MM.1S (cell line): ENCODE data around the gene CFAP90.

Experiments used
- DNase-seq: peaks from one replicate; pipeline ENCODE4 v3.0.0-alpha.2; 2015
- H2AFZ ChIP-seq: fragments of 300-600 bp; sonication (generic); 2 replicates; pipeline ENCODE4 v1.6.0; 2016; ENCODE audit warnings: antibody characterized with exemption, low read length
- H3F3A ChIP-seq: fragments of 300-600 bp; sonication (generic); 2 replicates; pipeline ENCODE4 v1.6.1; 2016; ENCODE audit warnings: mild to moderate bottlenecking, antibody characterized with exemption, low read length, moderate library complexity, mixed read lengths; ENCODE audit not compliant: insufficient read depth
- H3K27ac ChIP-seq: fragments of 300-600 bp; sonication (generic); 2 replicates; pipeline ENCODE4 v1.5.1; 2016; ENCODE audit warnings: mild to moderate bottlenecking, low read length
- H3K27me3 ChIP-seq: fragments of 300-600 bp; sonication (generic); replicated peaks from 2 replicates; pipeline ENCODE4 v1.6.0; 2016; ENCODE audit warnings: low read length; ENCODE audit not compliant: insufficient read depth
- H3K36me3 ChIP-seq: fragments of 300-600 bp; sonication (generic); replicated peaks from 2 replicates; pipeline ENCODE4 v1.6.1; 2016; ENCODE audit warnings: mild to moderate bottlenecking, low read length, mixed read lengths; ENCODE audit not compliant: insufficient read depth
- H3K4me1 ChIP-seq: fragments of 300-600 bp; sonication (generic); 2 replicates; pipeline ENCODE4 v1.6.1; 2016; ENCODE audit warnings: low read length, mixed read lengths
- H3K4me2 ChIP-seq: fragments of 300-600 bp; sonication (generic); 2 replicates; pipeline ENCODE4 v1.6.0; 2016; ENCODE audit warnings: low read depth, low read length
- H3K4me3 ChIP-seq: fragments of 300-600 bp; sonication (generic); 2 replicates; pipeline ENCODE4 v1.5.1; 2016; ENCODE audit warnings: low read length, mixed read lengths
- H3K79me2 ChIP-seq: fragments of 300-600 bp; sonication (generic); 2 replicates; pipeline ENCODE4 v1.6.1; 2016; ENCODE audit warnings: mixed run types, low read length, mixed read lengths
- H3K9ac ChIP-seq: fragments of 300-600 bp; sonication (generic); 2 replicates; pipeline ENCODE4 v1.6.1; 2016; ENCODE audit warnings: low read length, mixed read lengths
- H3K9me2 ChIP-seq: fragments of 300-600 bp; sonication (generic); replicated peaks from 2 replicates; pipeline ENCODE4 v1.6.1; 2016; ENCODE audit warnings: mild to moderate bottlenecking, low read length, mixed read lengths; ENCODE audit not compliant: insufficient read depth
- H3K9me3 ChIP-seq: fragments of 300-600 bp; sonication (generic); replicated peaks from 2 replicates; pipeline ENCODE4 v1.6.1; 2016; ENCODE audit warnings: mild to moderate bottlenecking, low read length, mixed read lengths; ENCODE audit not compliant: insufficient read depth
- H4K20me1 ChIP-seq: fragments of 300-600 bp; sonication (generic); 2 replicates; pipeline ENCODE4 v1.6.1; 2016; ENCODE audit warnings: mild to moderate bottlenecking, low read length, moderate library complexity, mixed read lengths; ENCODE audit not compliant: insufficient read depth
- CTCF ChIP-seq: fragments of 300-600 bp; sonication (generic); IDR thresholded peaks from 2 replicates; pipeline ENCODE4 v1.5.1; 2016; ENCODE audit warnings: antibody characterized with exemption, low read length, mixed read lengths
- EZH2 ChIP-seq: fragments of 300-600 bp; sonication (generic); optimal IDR thresholded peaks from 2 replicates; pipeline ENCODE3; 2017; ENCODE audit warnings: low read depth, mild to moderate bottlenecking, antibody characterized with exemption, low read length, mixed read lengths
- EZH2phosphoT487 ChIP-seq: fragments of 300-600 bp; sonication (generic); IDR thresholded peaks from 2 replicates; pipeline ENCODE4 v1.6.1; 2018; ENCODE audit warnings: antibody characterized with exemption, low read length

Gene CFAP90

GRCh38 chr5:7869474-7870136 lies 18.7 kb upstream of the CFAP90 start:
- no peaks in the 10 kb centered on the region for H3K9me3 ChIP-seq
- peak overlapping the region; percentile 98 for H3K9ac ChIP-seq
- peak overlapping the region; percentile 92 for H3K27ac ChIP-seq
- no peaks in the 10 kb centered on the region for H3K9me2 ChIP-seq
- peak overlapping the region; percentile 88 for H3K4me2 ChIP-seq
- peaks cover 83% of the 10 kb centered on the region for H3K79me2 ChIP-seq
- peaks cover 48% of the 10 kb centered on the region for H3F3A ChIP-seq
- H2AFZ ChIP-seq = peak overlapping the region; percentile 40
- DNase-seq = peak; percentile 74
- peak overlapping the region; percentile 92 for H3K4me3 ChIP-seq
- no peak for TF ChIP-seq EZH2phosphoT487
- TF ChIP-seq CTCF = no peak
- no peak for TF ChIP-seq EZH2
- peaks cover 34% of the 10 kb centered on the region for H3K4me1 ChIP-seq
- H3K36me3 ChIP-seq = peaks cover 4% of the 10 kb centered on the region; the same call in 1 of the 2 replicates
- peaks cover 8% of the 10 kb centered on the region for H4K20me1 ChIP-seq
- no peaks in the 10 kb centered on the region for H3K27me3 ChIP-seq

- H3K9me3 ChIP-seq = no peaks in the 10 kb centered on the region
- H3K9ac ChIP-seq = peak within 1 kb of the TSS; percentile 98
- peaks cover 4% of the 10 kb centered on the region for H4K20me1 ChIP-seq
- peak; percentile 94 for DNase-seq
- peaks cover 2% of the 10 kb centered on the region; the same call in 1 of the 2 replicates for H3K36me3 ChIP-seq
- H3K27ac ChIP-seq = peak within 1 kb of the TSS; percentile 92
- no peaks in the 10 kb centered on the region for H3K9me2 ChIP-seq
- peaks cover 28% of the 10 kb centered on the region for H3K4me1 ChIP-seq
- H3K79me2 ChIP-seq = peaks cover 78% of the 10 kb centered on the region
- peaks cover 47% of the 10 kb centered on the region for H3F3A ChIP-seq
- peak within 1 kb of the TSS; percentile 88 for H3K4me2 ChIP-seq
- H3K4me3 ChIP-seq = peak within 1 kb of the TSS; percentile 92
- no peak for TF ChIP-seq EZH2phosphoT487
- TF ChIP-seq CTCF = no peak
- TF ChIP-seq EZH2 = no peak
- H2AFZ ChIP-seq = peak within 1 kb of the TSS; percentile 76
- H3K27me3 ChIP-seq = no peaks in the 10 kb centered on the region
Observed at GRCh38 chr5:7868773-7869473, 18.0 kb upstream of the CFAP90 start, which contains the start of the genes FASTKD3 and MTRR. TSS of gene FASTKD3 (minus strand) at chr5:7869031. CDS start at chr5:7868083, 948 bp downstream. TSS of gene MTRR (plus strand) at chr5:7869148. CDS start at chr5:7870795, 1,647 bp downstream.

- Histone ChIP-seq H3F3A (peaks cover 42% of the 10 kb centered on the region), H3K27me3 (no peaks in the 10 kb centered on the region), H3K79me2 (peaks cover 74% of the 10 kb centered on the region), H3K27ac (peak overlapping the region; percentile 92; the same call in 1 of the 2 replicates), H3K9ac (peak overlapping the region; percentile 98), H3K4me3 (peak overlapping the region; percentile 92), H3K9me3 (no peaks in the 10 kb centered on the region), H3K4me2 (peak overlapping the region; percentile 78), H3K9me2 (no peaks in the 10 kb centered on the region), H3K36me3 (no peaks in the 10 kb centered on the region; the same call in 1 of the 2 replicates), H4K20me1 (no peaks in the 10 kb centered on the region), H2AFZ (peak overlapping the region; percentile 76), H3K4me1 (peaks cover 24% of the 10 kb centered on the region)
- TF ChIP-seq CTCF (no peak), EZH2 (no peak), EZH2phosphoT487 (no peak)
- no peak for DNase-seq
Observed at GRCh38 chr5:7868427-7868772, 17.5 kb upstream of the CFAP90 start.
